ENCODE results near the gene MYO3A. TPM values are rescaled to one million over a fixed set of nuclear protein-coding genes. Genes with fewer than 3 reads are reported as not detected.

The MYO3A gene
- total RNA-seq, 1 donor from 2014 or later, result 0.23 TPM

DNA sequence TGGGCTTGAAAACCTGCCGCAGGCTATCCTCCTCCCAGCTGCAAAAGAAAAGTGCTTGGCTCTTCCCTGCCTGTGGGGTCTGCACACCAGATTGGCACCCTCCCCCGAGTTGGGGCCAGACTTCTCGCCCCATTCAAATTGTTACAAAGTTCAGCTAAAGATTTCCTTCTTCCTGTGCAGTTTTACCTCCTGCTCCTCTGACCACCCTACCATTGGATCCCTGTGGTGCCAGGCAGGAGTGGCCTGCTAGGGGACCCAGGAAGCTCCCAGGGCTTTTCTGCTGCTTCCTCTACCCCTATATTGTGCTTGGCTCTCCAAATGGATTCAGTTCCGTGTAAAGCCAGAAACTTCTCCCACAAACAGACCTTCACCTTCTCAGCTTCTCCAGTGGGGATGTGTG, 147.4 kb downstream of the MYO3A start:
- H2AFZ ChIP-seq (ENCODE audit: low read depth, low read length), result no peak overlapping the region
- no peak overlapping the region for H3K27ac ChIP-seq (ENCODE audit: low read depth, low read length)
- no peak for TF ChIP-seq CTCF (IDR thresholded peaks at IDR 0.05; ENCODE audit: insufficient read depth, low read depth, low read length)
- no peak for TF ChIP-seq EZH2 (IDR thresholded peaks at IDR 0.05; ENCODE audit: insufficient read depth, low read length)
- no peak overlapping the region for H3K4me3 Mint-ChIP-seq (ENCODE audit: unreplicated experiment)
- no peak overlapping the region for H3K9ac ChIP-seq (ENCODE audit: low read length)
- no peaks in the 10 kb centered on the region for H3K79me2 ChIP-seq (ENCODE audit: insufficient read depth, low read length)
- no peaks in the 10 kb centered on the region for H3K27me3 Mint-ChIP-seq (ENCODE audit: low read depth, unreplicated experiment)
- no peaks in the 10 kb centered on the region for H3K36me3 ChIP-seq (ENCODE audit: insufficient read depth, low read length)
- H3K4me1 Mint-ChIP-seq (ENCODE audit: low read depth, unreplicated experiment), result no peaks in the 10 kb centered on the region
- H3K4me3 ChIP-seq (ENCODE audit: insufficient read depth, low read depth, low read length), result no peak overlapping the region
- FAIRE-seq, result no peak
- no peak for DNase-seq (ENCODE audit: low read depth)
- no peaks in the 10 kb centered on the region for H4K20me1 ChIP-seq (ENCODE audit: insufficient read depth, low read length)
- no peak overlapping the region for H3K27ac Mint-ChIP-seq (ENCODE audit: unreplicated experiment)
- H3K9me3 ChIP-seq (ENCODE audit: insufficient read depth, low read depth, low read length), result no peaks in the 10 kb centered on the region
- H3K4me2 ChIP-seq (ENCODE audit: low read length), result no peak overlapping the region
- no peaks in the 10 kb centered on the region for H3K36me3 Mint-ChIP-seq (ENCODE audit: low read depth, unreplicated experiment)
- no peaks in the 10 kb centered on the region for H3K4me1 ChIP-seq (ENCODE audit: insufficient read depth, low read length)
- no peaks in the 10 kb centered on the region for H3K27me3 ChIP-seq (ENCODE audit: insufficient read depth, low read length)
- no peaks in the 10 kb centered on the region for H3K9me3 Mint-ChIP-seq (ENCODE audit: unreplicated experiment)

DNA sequence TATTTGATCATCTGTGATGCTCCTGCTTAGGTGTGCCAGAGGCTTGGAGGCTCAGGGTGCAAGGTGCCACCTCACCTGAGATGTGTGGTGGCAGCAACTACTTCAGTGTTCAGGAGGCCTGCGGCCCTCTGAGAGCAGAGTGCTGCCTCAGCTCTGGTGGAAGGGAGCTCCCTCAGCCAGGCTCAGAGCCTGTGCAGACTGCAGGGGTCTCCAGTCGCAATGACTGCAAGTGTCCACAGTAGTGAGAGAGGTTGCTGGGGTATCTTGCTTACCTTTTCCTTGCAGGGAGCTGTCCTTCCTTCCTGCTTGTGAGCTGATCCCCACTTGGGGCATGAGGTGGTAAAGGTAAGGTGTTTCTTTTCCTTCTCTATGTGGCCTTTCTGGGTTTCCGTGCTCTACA, 151.5 kb downstream of the MYO3A start:
- H2AFZ ChIP-seq (ENCODE audit: low read depth, low read length), result no peak overlapping the region
- no peaks in the 10 kb centered on the region for H3K9me3 ChIP-seq (ENCODE audit: insufficient read depth, low read depth, low read length)
- H3K27ac Mint-ChIP-seq (ENCODE audit: unreplicated experiment), result no peak overlapping the region
- no peak overlapping the region for H3K4me3 ChIP-seq (ENCODE audit: insufficient read depth, low read depth, low read length)
- H3K27ac ChIP-seq (ENCODE audit: low read depth, low read length), result no peak overlapping the region
- no peaks in the 10 kb centered on the region for H4K20me1 ChIP-seq (ENCODE audit: insufficient read depth, low read length)
- no peak overlapping the region for H3K4me2 ChIP-seq (ENCODE audit: low read length)
- TF ChIP-seq CTCF (IDR thresholded peaks at IDR 0.05; ENCODE audit: insufficient read depth, low read depth, low read length) (no peak), EZH2 (IDR thresholded peaks at IDR 0.05; ENCODE audit: insufficient read depth, low read length) (no peak)
- H3K4me3 Mint-ChIP-seq (ENCODE audit: unreplicated experiment), result no peak overlapping the region
- H3K79me2 ChIP-seq (ENCODE audit: insufficient read depth, low read length), result no peaks in the 10 kb centered on the region
- DNase-seq (ENCODE audit: low read depth), result no peak
- H3K4me1 ChIP-seq (ENCODE audit: insufficient read depth, low read length), result no peaks in the 10 kb centered on the region
- H3K9ac ChIP-seq (ENCODE audit: low read length), result no peak overlapping the region
- no peaks in the 10 kb centered on the region for H3K36me3 ChIP-seq (ENCODE audit: insufficient read depth, low read length)
- H3K27me3 ChIP-seq (ENCODE audit: insufficient read depth, low read length), result no peaks in the 10 kb centered on the region
- no peaks in the 10 kb centered on the region for H3K4me1 Mint-ChIP-seq (ENCODE audit: low read depth, unreplicated experiment)
- FAIRE-seq, result no peak
- H3K27me3 Mint-ChIP-seq (ENCODE audit: low read depth, unreplicated experiment), result no peaks in the 10 kb centered on the region
- no peaks in the 10 kb centered on the region for H3K36me3 Mint-ChIP-seq (ENCODE audit: low read depth, unreplicated experiment)
- no peaks in the 10 kb centered on the region for H3K9me3 Mint-ChIP-seq (ENCODE audit: unreplicated experiment)

- no peak overlapping the region for H2AFZ ChIP-seq (ENCODE audit: low read depth, low read length)
- H3K27me3 ChIP-seq (ENCODE audit: insufficient read depth, low read length), result no peaks in the 10 kb centered on the region
- H3K4me2 ChIP-seq (ENCODE audit: low read length), result no peak overlapping the region
- DNase-seq (ENCODE audit: low read depth) (no peak), FAIRE-seq (no peak)
- H3K79me2 ChIP-seq (ENCODE audit: insufficient read depth, low read length), result no peaks in the 10 kb centered on the region
- H3K4me1 ChIP-seq (ENCODE audit: insufficient read depth, low read length), result no peaks in the 10 kb centered on the region
- no peak overlapping the region for H3K9ac ChIP-seq (ENCODE audit: low read length)
- H3K4me3 ChIP-seq (ENCODE audit: insufficient read depth, low read depth, low read length), result no peak overlapping the region
- H3K9me3 Mint-ChIP-seq (ENCODE audit: unreplicated experiment), result no peaks in the 10 kb centered on the region
- H3K4me3 Mint-ChIP-seq (ENCODE audit: unreplicated experiment), result no peak overlapping the region
- no peaks in the 10 kb centered on the region for H3K4me1 Mint-ChIP-seq (ENCODE audit: low read depth, unreplicated experiment)
- no peaks in the 10 kb centered on the region for H3K36me3 Mint-ChIP-seq (ENCODE audit: low read depth, unreplicated experiment)
- no peaks in the 10 kb centered on the region for H3K9me3 ChIP-seq (ENCODE audit: insufficient read depth, low read depth, low read length)
- H3K27ac Mint-ChIP-seq (ENCODE audit: unreplicated experiment), result no peak overlapping the region
- H3K27ac ChIP-seq (ENCODE audit: low read depth, low read length), result no peak overlapping the region
- H3K27me3 Mint-ChIP-seq (ENCODE audit: low read depth, unreplicated experiment), result peaks cover under 1% of the 10 kb centered on the region
- H3K36me3 ChIP-seq (ENCODE audit: insufficient read depth, low read length), result no peaks in the 10 kb centered on the region
- H4K20me1 ChIP-seq (ENCODE audit: insufficient read depth, low read length), result no peaks in the 10 kb centered on the region
- TF ChIP-seq EZH2 (IDR thresholded peaks at IDR 0.05; ENCODE audit: insufficient read depth, low read length) (no peak), CTCF (IDR thresholded peaks at IDR 0.05; ENCODE audit: insufficient read depth, low read depth, low read length) (no peak)
Observed at GRCh38 chr10:26087666-26088065, 153.6 kb downstream of the MYO3A start.
